Measurements from ENCODE around the gene SELENOP. TPM values are rescaled to one million over a fixed set of nuclear protein-coding genes. Genes with fewer than 3 reads are reported as not detected.

Gene SELENOP
- total RNA-seq, 1 donor from 2014 or later: 65.5 TPM

DNA sequence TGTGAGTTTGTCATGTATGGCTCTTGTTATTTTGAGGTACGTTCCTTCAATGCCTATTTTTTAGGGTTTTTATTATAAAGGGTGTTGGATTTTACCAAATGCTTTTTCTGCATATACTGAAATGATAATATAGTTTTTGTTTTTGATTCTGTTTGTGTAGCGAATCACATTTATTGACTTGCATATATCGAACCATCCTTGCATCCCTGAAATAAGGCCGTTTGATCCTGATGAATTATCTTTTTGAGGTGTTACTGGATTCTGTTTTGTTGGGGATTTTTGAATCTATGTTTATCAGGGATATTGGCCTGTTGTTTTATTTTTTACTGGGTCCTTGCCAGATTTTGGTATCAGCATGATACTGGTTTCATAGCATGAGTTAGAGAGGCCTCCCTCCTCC lies 25.9 kb downstream of the SELENOP start:
- H3K4me3 Mint-ChIP-seq: no peak overlapping the region
- no peak overlapping the region for H3K27ac Mint-ChIP-seq
- peaks cover 12% of the 10 kb centered on the region for H3K9me3 Mint-ChIP-seq
- no peak for DNase-seq (ENCODE audit: extremely low spot score, unreplicated experiment)
- peaks cover 2% of the 10 kb centered on the region for H3K27me3 Mint-ChIP-seq
- no peak for TF ChIP-seq CTCF (conservative IDR thresholded peaks at IDR 0.05)
- H3K36me3 Mint-ChIP-seq: peaks cover 6% of the 10 kb centered on the region
- no peaks in the 10 kb centered on the region for H3K4me1 Mint-ChIP-seq (ENCODE audit: unreplicated experiment)

DNA sequence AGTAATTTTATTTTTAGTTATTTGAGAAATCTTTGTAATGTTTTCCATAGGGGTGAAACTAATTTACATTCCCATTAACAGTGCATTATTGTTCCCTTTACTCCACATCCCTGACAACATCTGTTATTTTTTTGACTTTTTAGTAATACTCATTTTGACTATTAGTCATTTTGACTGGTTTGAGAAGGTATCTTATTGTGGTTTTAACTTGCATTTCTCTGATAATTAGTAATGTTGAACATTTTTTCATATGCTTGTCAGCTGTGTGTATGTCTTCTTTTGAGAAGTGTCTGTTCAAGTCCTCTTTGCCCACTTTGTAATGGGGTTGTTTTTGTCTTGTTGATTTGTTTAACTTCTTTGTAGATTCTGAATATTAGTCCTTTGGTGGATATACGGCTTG lies 27.6 kb downstream of the SELENOP start:
- Mint-ChIP-seq H3K27me3 (peaks cover 3% of the 10 kb centered on the region), H3K4me3 (no peak overlapping the region), H3K4me1 (ENCODE audit: unreplicated experiment) (no peaks in the 10 kb centered on the region), H3K36me3 (peaks cover 6% of the 10 kb centered on the region), H3K9me3 (peaks cover 7% of the 10 kb centered on the region), H3K27ac (no peak overlapping the region)
- no peak for TF ChIP-seq CTCF (conservative IDR thresholded peaks at IDR 0.05)
- no peak for DNase-seq (ENCODE audit: extremely low spot score, unreplicated experiment)

DNA sequence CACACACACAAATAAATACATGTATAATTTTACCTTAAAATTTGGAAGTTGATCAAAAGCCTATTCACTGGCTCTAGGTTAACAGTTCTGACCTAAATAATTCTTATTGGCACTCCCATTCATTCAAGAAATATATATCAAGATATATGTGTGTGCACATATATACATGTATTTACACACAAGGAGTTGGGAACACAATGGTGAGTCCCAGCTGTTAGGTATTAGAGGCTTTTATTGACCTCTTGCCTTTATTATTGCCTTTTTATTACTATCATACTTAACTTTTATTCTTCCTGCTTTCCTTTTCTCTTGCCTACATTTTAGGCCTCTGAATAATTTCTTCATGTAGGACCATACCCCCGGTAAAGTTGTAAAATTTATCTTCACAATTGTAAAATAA lies 30.1 kb downstream of the SELENOP start:
- H3K9me3 Mint-ChIP-seq: no peaks in the 10 kb centered on the region
- H3K4me1 Mint-ChIP-seq (ENCODE audit: unreplicated experiment): no peaks in the 10 kb centered on the region
- H3K27ac Mint-ChIP-seq: no peak overlapping the region
- no peak for DNase-seq (ENCODE audit: extremely low spot score, unreplicated experiment)
- H3K4me3 Mint-ChIP-seq: no peak overlapping the region
- TF ChIP-seq CTCF (conservative IDR thresholded peaks at IDR 0.05): no peak
- no peaks in the 10 kb centered on the region for H3K36me3 Mint-ChIP-seq
- H3K27me3 Mint-ChIP-seq: peaks cover 3% of the 10 kb centered on the region

- TF ChIP-seq CTCF (conservative IDR thresholded peaks at IDR 0.05): no peak
- DNase-seq (ENCODE audit: extremely low spot score, unreplicated experiment): no peak
- no peak overlapping the region for H3K27ac Mint-ChIP-seq
- no peaks in the 10 kb centered on the region for H3K4me1 Mint-ChIP-seq (ENCODE audit: unreplicated experiment)
- H3K27me3 Mint-ChIP-seq: peaks cover 3% of the 10 kb centered on the region
- no peak overlapping the region for H3K4me3 Mint-ChIP-seq
- no peaks in the 10 kb centered on the region for H3K36me3 Mint-ChIP-seq
- no peaks in the 10 kb centered on the region for H3K9me3 Mint-ChIP-seq
Observed at GRCh38 chr5:42779083-42779482, 32.6 kb downstream of the SELENOP start.

GRCh38 chr5:42772265-42772993 lies 39.3 kb downstream of the SELENOP start:
- Mint-ChIP-seq H3K36me3 (no peaks in the 10 kb centered on the region), H3K27me3 (peaks cover 8% of the 10 kb centered on the region), H3K27ac (no peak overlapping the region), H3K9me3 (no peaks in the 10 kb centered on the region), H3K4me3 (no peak overlapping the region), H3K4me1 (ENCODE audit: unreplicated experiment) (no peaks in the 10 kb centered on the region)
- no peak for TF ChIP-seq CTCF (conservative IDR thresholded peaks at IDR 0.05)
- DNase-seq (ENCODE audit: extremely low spot score, unreplicated experiment): no peak

All from type B pancreatic cell (in vitro differentiated cells).